ENCODE data around the gene TRPM5. TPM values are rescaled to one million over a fixed set of nuclear protein-coding genes. Genes with fewer than 3 reads are reported as not detected.

TRPM5 gene
- total and polyA plus RNA-seq, 2 of the 8 experiments (the other 6 are each of a cell fraction or from before 2014, with no cell fraction given) = 0.02 TPM; not detected in 1

DNA sequence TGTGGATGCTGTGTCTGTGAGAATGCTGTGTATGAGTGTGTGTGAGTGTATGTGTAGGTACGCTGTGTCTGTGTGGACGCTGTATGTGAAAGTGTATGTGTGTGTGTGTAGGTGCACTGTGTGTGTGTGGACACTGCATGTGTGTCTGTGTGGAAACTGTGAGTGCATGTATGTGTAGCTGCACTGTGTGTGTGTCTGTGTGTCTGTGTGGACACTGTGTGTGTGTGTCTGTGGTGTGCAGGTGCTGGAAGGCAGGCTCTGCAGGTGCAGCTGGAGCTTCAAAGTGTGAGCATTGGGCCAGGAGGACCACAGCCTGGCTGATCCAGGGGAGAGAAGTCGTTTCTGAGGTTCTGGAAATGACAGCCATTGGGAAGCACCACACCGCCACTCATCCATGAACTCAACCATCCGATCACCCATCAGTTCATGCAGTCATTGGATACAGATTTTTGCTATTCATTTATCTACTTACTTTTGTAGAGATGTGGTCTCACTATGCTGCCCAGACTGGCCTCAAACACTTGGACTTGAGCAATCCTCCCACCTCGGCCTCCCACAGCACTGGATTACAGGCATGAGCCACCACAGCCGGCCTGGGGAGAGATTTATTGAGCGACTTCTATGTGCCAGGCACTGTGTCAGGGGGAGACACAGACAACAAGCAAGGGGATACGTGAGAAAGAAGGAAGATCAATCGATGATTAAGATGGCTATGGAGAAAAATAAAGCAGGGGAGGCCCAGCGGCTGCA lies 9.6 kb downstream of the TRPM5 start (continued):
- TF ChIP-seq RAD21 (IDR thresholded peaks at IDR 0.05 in 1 of 2, conservative IDR thresholded peaks at IDR 0.05 in 1 of 2; ENCODE audit: low read depth in 2 of 2, low read length in 2 of 2) (no peak), CBX5 (IDR thresholded peaks at IDR 0.05; ENCODE audit: low read depth, low read length) (no peak), JUND (IDR thresholded peaks at IDR 0.05; ENCODE audit: low read length) (no peak)

Data from H1 (cell line).